ENCODE results near the gene TLN1.

Gene TLN1

DNA sequence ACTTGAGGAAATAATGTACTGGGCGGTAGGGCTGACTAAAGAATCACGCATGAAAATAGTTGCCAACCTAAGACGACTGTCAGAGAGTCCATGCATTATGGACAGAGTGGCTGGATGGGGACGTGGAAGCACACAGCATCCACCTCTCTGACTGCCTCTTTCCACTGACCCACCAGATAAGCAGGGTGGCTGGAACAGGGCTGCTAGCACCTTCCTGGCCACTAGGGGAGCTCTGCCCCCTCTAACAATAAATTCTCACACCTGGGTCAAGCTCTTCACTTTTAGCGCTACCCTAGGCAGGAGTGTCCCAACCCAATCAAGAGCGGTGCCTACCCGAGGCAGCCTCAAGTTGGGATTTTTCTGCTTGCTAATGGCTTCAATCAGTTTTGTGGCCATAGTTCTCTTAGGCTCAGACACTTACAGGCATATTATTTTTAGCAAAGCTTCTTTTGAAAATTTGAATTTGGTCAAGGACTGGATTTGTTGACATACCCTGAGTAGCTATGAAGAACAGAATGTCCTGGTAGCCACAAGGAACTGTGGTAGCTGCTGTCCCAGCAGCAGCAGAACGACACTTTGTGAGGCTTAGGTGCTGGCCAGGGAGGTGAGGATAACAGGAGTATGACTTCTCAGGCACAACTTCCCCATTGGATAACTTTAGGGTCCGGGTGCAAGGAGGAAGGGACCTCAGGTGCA lies 35.3 kb downstream of the TLN1 start:
- TF ChIP-seq GATA2 (IDR thresholded peaks at IDR 0.05; ENCODE audit: low read depth, low read length) (no peak), GATA3 (IDR thresholded peaks at IDR 0.05; ENCODE audit: low read depth, low read length) (no peak)

GRCh38 chr9:35695943-35696401 lies 36.0 kb downstream of the TLN1 start:
- TF ChIP-seq GATA2 (IDR thresholded peaks at IDR 0.05; ENCODE audit: low read depth, low read length) (no peak), GATA3 (IDR thresholded peaks at IDR 0.05; ENCODE audit: low read depth, low read length) (no peak)

GRCh38 chr9:35691757-35692301 lies 40.2 kb downstream of the TLN1 start:
- TF ChIP-seq GATA2 (IDR thresholded peaks at IDR 0.05; ENCODE audit: low read depth, low read length) (no peak), GATA3 (IDR thresholded peaks at IDR 0.05; ENCODE audit: low read depth, low read length) (no peak)

DNA sequence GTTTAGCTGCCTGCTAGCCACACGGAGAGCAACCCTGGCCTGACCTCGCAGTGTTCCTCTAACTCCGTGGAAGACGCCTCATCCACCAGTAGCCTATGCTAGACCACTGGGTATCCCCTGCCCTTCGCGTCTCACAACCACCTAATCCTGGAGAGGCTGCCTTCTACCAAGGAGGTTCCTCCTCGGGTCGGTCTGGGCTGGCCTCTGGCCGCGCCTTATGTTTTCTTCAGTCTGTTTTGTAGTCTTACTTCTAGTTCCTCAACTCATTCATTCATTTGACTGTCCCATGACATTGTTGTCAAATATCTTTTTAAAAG lies 40.7 kb downstream of the TLN1 start:
- TF ChIP-seq GATA3 (IDR thresholded peaks at IDR 0.05; ENCODE audit: low read depth, low read length): no peak

- TF ChIP-seq GATA2 (IDR thresholded peaks at IDR 0.05; ENCODE audit: low read depth, low read length) (no peak), GATA3 (IDR thresholded peaks at IDR 0.05; ENCODE audit: low read depth, low read length) (no peak)
Measured at GRCh38 chr9:35690614-35691333, 41.2 kb downstream of the TLN1 start.

DNA sequence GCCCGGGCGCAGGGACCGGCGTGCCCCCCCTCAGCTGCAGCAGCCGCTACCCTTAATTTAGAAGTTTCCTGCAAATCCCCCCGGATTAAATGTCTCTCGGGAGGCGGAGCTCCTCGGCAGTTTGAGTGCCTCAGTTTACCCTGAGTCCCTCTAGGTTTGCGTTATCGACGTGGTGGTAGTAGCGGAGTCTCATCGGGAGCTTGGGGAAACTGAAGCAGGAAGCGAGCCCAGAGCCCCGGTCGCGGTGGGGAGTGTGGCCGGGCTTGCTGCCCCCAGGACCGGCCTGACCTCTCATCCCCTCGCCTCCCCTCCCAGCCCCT lies 41.7 kb downstream of the TLN1 start:
- TF ChIP-seq GATA3 (IDR thresholded peaks at IDR 0.05; ENCODE audit: low read depth, low read length): no peak
- no peak for TF ChIP-seq GATA2 (IDR thresholded peaks at IDR 0.05; ENCODE audit: low read depth, low read length)

DNA sequence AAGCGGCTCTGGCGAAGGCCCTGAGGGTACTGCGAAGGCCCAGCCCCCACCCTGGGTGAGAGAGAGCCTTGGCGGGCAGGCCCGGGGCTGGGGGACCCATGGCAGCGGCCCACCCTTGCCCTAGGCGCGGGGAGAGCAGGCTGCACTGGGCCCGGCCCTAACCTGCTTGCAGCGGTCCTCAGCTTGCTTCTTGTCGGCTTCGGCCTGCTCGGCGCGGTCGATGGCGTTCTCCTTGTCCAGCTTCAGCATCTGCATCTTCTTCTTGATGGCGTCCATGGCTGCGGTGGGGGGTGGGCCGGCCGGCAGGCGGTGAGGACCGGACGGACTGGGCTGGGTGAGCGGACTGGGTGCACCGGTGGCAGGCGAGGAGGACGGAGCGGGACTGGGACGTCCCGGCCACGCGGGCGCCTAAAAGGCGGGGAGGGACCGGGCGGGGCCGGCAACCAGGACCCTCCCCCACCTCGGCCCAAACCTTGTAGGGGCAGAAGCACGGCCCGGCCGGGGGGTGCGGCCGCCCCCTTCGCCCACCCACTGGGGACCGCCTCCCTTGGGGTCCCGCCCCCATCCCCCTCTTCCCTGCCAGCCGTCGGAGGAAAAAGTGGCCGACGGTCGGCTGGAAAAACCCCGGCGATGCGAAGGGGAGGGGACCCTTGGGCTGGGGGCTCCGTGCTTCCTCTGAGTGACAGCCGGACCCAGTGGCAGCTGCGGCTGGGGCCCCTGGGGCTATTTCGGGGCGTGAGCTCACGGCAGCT lies 42.3 kb downstream of the TLN1 start, which contains the start of gene TPM2:
TSS of gene TPM2 (minus strand) at position 384 of the 752 bp plus-strand sequence. CDS start at position 276, 108 bp downstream.
- TF ChIP-seq GATA3 (IDR thresholded peaks at IDR 0.05; ENCODE audit: low read depth, low read length): no peak
- no peak for TF ChIP-seq GATA2 (IDR thresholded peaks at IDR 0.05; ENCODE audit: low read depth, low read length)

DNA sequence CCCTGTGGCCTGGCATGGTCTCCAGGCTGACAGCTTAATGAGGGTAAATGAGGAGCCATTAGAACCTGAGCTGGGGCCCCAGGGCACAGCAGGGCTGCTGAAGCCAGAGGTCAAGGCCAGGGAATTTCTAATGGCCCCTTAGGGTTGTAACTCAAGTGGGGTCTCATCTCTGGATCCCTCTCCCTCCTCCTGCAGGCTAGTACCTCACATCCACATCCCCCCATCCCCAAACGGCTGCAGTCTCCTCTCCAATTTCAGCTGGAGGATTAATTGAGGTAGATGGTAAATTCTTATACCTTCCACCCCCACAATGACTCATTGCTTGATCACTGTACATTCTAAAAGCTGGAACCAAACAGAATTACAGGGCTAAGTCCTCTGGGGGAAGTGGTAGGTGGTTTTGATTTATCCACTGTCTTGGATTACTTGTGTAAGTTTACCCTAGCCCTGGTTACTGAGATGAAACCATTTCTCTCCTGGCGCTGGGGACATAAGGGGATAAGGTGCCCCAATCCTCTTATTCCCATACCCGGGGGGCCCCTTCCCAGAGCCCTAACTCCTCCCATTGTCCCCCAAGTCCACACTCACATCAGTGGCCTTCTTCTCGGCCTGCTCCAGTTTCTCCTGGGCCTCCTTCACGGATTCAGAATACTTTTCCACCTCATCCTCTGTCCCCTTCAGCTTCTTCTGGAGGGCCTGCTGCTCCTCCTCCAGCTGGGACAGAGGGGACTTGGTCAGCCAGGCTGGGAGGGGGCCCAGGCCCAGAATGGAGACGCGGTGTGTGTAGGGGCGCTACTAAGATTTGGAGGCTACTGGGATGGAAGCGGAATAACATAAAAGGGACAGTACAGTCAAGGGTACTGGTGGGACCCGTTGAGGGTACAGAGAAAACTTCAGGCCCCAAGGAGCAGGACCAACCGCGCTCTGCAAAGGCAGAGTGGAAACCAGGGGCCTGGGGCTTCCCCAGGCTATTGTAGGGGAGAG lies 43.1 kb downstream of the TLN1 start:
- TF ChIP-seq GATA3 (IDR thresholded peaks at IDR 0.05; ENCODE audit: low read depth, low read length): no peak
- TF ChIP-seq GATA2 (IDR thresholded peaks at IDR 0.05; ENCODE audit: low read depth, low read length): no peak

GRCh38 chr9:35687972-35688557 lies 43.9 kb downstream of the TLN1 start:
- TF ChIP-seq GATA3 (IDR thresholded peaks at IDR 0.05; ENCODE audit: low read depth, low read length) (no peak), GATA2 (IDR thresholded peaks at IDR 0.05; ENCODE audit: low read depth, low read length) (no peak)

- TF ChIP-seq GATA2 (IDR thresholded peaks at IDR 0.05; ENCODE audit: low read depth, low read length) (no peak), GATA3 (IDR thresholded peaks at IDR 0.05; ENCODE audit: low read depth, low read length) (no peak)
Measured at GRCh38 chr9:35687306-35687705, 44.7 kb downstream of the TLN1 start.

GRCh38 chr9:35686222-35687203 lies 45.5 kb downstream of the TLN1 start:
- no peak for TF ChIP-seq GATA2 (IDR thresholded peaks at IDR 0.05; ENCODE audit: low read depth, low read length)
- TF ChIP-seq GATA3 (IDR thresholded peaks at IDR 0.05; ENCODE audit: low read depth, low read length): no peak

DNA sequence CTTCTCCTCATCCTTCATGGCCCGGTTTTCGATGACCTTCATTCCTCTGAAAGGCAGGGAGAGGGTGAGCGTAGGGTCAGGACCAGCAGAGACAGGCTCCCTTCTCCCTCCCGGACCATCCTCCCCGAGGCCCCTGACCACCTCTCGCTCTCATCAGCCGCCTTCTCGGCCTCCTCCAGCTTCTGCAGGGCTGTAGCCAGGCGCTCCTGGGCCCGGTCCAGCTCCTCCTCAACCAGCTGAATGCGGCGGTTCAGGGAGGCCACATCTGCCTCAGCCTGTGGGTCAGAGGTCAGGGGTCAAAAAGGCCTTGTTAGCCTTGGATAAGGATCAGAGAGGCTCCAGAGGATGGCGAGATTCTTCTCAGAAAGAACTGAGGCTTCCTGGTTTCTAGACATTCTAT lies 46.5 kb downstream of the TLN1 start:
- no peak for TF ChIP-seq GATA3 (IDR thresholded peaks at IDR 0.05; ENCODE audit: low read depth, low read length)
- no peak for TF ChIP-seq GATA2 (IDR thresholded peaks at IDR 0.05; ENCODE audit: low read depth, low read length)

Measured in SH-SY5Y (cell line).